Neural cell (in vitro differentiated cells): Measurements from ENCODE around the gene OLFM3. TPM values are rescaled to one million over a fixed set of nuclear protein-coding genes. Genes with fewer than 3 reads are reported as not detected.

Source experiments
- H2AFZ ChIP-seq: fragments of 200-600, 300-800 bp; sonication (generic), shearing (Covaris generic); 2 replicates; pipeline ENCODE4 v1.6.0; 2014; ENCODE audit warnings: low read depth, mild to moderate bottlenecking, antibody characterized with exemption, low read length, moderate library complexity
- H3F3A ChIP-seq: fragments of 200-600 bp; shearing (Covaris generic); 2 replicates; pipeline ENCODE4 v1.6.1; 2016; ENCODE audit warnings: mild to moderate bottlenecking, moderate library complexity, mixed read lengths, antibody characterized with exemption, low read length; ENCODE audit not compliant: insufficient read depth, poor library complexity, severe bottlenecking
- H3K27ac ChIP-seq: fragments of 200-600, 300-800 bp; sonication (generic), shearing (Covaris generic); 2 replicates; pipeline ENCODE4 v1.5.1; 2014; ENCODE audit warnings: mild to moderate bottlenecking, low read length, moderate library complexity
- H3K27me3 ChIP-seq: fragments of 300-800, 200-600 bp; sonication (generic), shearing (Covaris generic); 2 replicates; pipeline ENCODE4 v1.6.0; 2014; ENCODE audit warnings: mild to moderate bottlenecking, low read depth, low read length, moderate library complexity; ENCODE audit not compliant: insufficient read depth
- H3K36me3 ChIP-seq: fragments of 300-800, 200-600 bp; sonication (generic), shearing (Covaris generic); 2 replicates; pipeline ENCODE4 v1.5.1; 2014; ENCODE audit warnings: mild to moderate bottlenecking, antibody characterized with exemption, low read length, moderate library complexity; ENCODE audit not compliant: insufficient read depth
- H3K4me2 ChIP-seq: fragments of 300-800, 200-600 bp; sonication (generic), shearing (Covaris generic); 2 replicates; pipeline ENCODE4 v1.6.0; 2014; ENCODE audit warnings: mild to moderate bottlenecking, low read length
- H3K4me3 ChIP-seq: fragments of 300-800, 200-600 bp; sonication (generic), shearing (Covaris generic); 2 replicates; pipeline ENCODE4 v1.5.1; 2014; ENCODE audit warnings: mild to moderate bottlenecking, low read length, moderate library complexity
- H3K79me2 ChIP-seq: fragments of 200-600 bp; shearing (Covaris generic); replicated peaks from 2 replicates; pipeline ENCODE4 v1.6.0; 2014; ENCODE audit warnings: mild to moderate bottlenecking, low read length, moderate library complexity; ENCODE audit not compliant: insufficient read depth
- H3K9ac ChIP-seq: fragments of 300-800, 200-600 bp; sonication (generic), shearing (Covaris generic); 2 replicates; pipeline ENCODE4 v1.6.1; 2016; ENCODE audit warnings: mild to moderate bottlenecking, low read length, mixed read lengths
- H3K9me2 ChIP-seq: fragments of 200-600 bp; shearing (Covaris generic); 2 replicates; pipeline ENCODE4 v1.6.1; 2016; ENCODE audit warnings: mild to moderate bottlenecking, low read length, mixed read lengths; ENCODE audit not compliant: insufficient read depth
- H3K9me3 ChIP-seq: fragments of 200-600, 300-800 bp; sonication (generic), shearing (Covaris generic); 2 replicates; pipeline ENCODE4 v1.6.1; 2016; ENCODE audit warnings: mild to moderate bottlenecking, mixed run types, low read length, moderate library complexity, mixed read lengths
- H4K20me1 ChIP-seq: fragments of 200-600 bp; shearing (Covaris generic); 2 replicates; pipeline ENCODE4 v1.6.1; 2016; ENCODE audit warnings: mild to moderate bottlenecking, mixed run types; ENCODE audit not compliant: insufficient read depth
- EP300 ChIP-seq: fragments of 450-650 bp; conservative IDR thresholded peaks from 2 replicates; pipeline ENCODE4 v1.6.1; 2014; ENCODE audit warnings: antibody characterized with exemption, mild to moderate bottlenecking, moderate library complexity; ENCODE audit not compliant: poor library complexity, severe bottlenecking
- EZH2 ChIP-seq: fragments of 200-600, 300-800 bp; shearing (Covaris generic), sonication (generic); IDR thresholded peaks from 2 replicates; pipeline ENCODE4 v1.6.1; 2014; ENCODE audit warnings: antibody characterized with exemption, low read length, borderline replicate concordance, mild to moderate bottlenecking; ENCODE audit not compliant: insufficient read depth, poor library complexity, severe bottlenecking
- MXI1 ChIP-seq: fragments of 450-650 bp; conservative IDR thresholded peaks from 2 replicates; pipeline ENCODE4 v1.6.1; 2014; ENCODE audit warnings: antibody characterized with exemption, mild to moderate bottlenecking; ENCODE audit not compliant: poor library complexity, severe bottlenecking
- POLR2AphosphoS5 ChIP-seq: IDR thresholded peaks from 2 replicates; pipeline ENCODE4 v1.6.1; 2012
- RAD21 ChIP-seq: fragments of 450-650 bp; conservative IDR thresholded peaks from 2 replicates; pipeline ENCODE4 v1.6.1; 2014; ENCODE audit warnings: antibody characterized with exemption, mild to moderate bottlenecking, moderate library complexity
- SMC3 ChIP-seq: fragments of 450-650 bp; conservative IDR thresholded peaks from 2 replicates; pipeline ENCODE4 v1.6.1; 2014; ENCODE audit warnings: antibody characterized with exemption, mild to moderate bottlenecking, moderate library complexity; ENCODE audit not compliant: poor library complexity
- TAF1 ChIP-seq: IDR thresholded peaks from 2 replicates; pipeline ENCODE4 v1.6.1; 2012; ENCODE audit warnings: low read depth
- polyA plus RNA-seq: library from polyadenylated mRNA; depleted of rRNA; stranded (reverse); fragments of >200 nt; gene quantifications from 2 replicates; pipeline ENCODE4 v1.2.3, GENCODE V29; 2014
- TF ChIP-seq, protein P1 (sequence below): IDR thresholded peaks from 2 replicates; pipeline ENCODE4 v1.6.1; 2012; ENCODE audit warnings: borderline replicate concordance
- TF ChIP-seq, protein P2 (sequence below): fragments of 450-650 bp; IDR thresholded peaks from 2 replicates; pipeline ENCODE4 v1.5.1; 2014; ENCODE audit warnings: antibody characterized with exemption, mild to moderate bottlenecking, moderate library complexity; ENCODE audit not compliant: poor library complexity, severe bottlenecking

The OLFM3 gene
- polyA plus RNA-seq, 1 donor from 2014 or later, result 7.9 TPM

DNA sequence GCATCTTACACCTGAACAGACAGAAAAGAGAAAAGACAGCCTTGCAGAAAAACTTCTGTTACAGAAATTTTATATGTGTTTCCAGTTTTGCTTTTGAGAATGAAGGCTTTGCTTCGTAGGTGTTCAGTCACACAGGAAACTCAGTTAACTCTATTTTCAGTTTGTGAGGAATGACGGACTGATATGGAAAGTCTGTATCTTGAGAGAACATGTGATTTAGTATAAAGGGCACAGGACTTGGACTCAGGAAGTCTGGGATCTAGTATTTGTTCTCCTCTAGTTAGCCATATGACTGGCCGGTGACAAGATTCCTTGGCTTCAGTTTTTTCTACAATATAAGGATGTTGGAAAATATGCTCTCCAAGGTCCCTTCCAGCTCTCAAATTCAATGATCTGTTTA is 149.1 kb downstream of the OLFM3 start:
- no peak overlapping the region for H3K4me3 ChIP-seq
- no peaks in the 10 kb centered on the region for H3K9me2 ChIP-seq
- H3K27me3 ChIP-seq, result peaks cover 4% of the 10 kb centered on the region
- no peak overlapping the region for H3K9ac ChIP-seq
- TF ChIP-seq, protein P1, sequence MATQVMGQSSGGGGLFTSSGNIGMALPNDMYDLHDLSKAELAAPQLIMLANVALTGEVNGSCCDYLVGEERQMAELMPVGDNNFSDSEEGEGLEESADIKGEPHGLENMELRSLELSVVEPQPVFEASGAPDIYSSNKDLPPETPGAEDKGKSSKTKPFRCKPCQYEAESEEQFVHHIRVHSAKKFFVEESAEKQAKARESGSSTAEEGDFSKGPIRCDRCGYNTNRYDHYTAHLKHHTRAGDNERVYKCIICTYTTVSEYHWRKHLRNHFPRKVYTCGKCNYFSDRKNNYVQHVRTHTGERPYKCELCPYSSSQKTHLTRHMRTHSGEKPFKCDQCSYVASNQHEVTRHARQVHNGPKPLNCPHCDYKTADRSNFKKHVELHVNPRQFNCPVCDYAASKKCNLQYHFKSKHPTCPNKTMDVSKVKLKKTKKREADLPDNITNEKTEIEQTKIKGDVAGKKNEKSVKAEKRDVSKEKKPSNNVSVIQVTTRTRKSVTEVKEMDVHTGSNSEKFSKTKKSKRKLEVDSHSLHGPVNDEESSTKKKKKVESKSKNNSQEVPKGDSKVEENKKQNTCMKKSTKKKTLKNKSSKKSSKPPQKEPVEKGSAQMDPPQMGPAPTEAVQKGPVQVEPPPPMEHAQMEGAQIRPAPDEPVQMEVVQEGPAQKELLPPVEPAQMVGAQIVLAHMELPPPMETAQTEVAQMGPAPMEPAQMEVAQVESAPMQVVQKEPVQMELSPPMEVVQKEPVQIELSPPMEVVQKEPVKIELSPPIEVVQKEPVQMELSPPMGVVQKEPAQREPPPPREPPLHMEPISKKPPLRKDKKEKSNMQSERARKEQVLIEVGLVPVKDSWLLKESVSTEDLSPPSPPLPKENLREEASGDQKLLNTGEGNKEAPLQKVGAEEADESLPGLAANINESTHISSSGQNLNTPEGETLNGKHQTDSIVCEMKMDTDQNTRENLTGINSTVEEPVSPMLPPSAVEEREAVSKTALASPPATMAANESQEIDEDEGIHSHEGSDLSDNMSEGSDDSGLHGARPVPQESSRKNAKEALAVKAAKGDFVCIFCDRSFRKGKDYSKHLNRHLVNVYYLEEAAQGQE, result no peak
- no peak for TF ChIP-seq EP300
- TF ChIP-seq POLR2AphosphoS5, result no peak
- no peak for TF ChIP-seq TAF1
- no peak for TF ChIP-seq MXI1
- TF ChIP-seq, protein P2, sequence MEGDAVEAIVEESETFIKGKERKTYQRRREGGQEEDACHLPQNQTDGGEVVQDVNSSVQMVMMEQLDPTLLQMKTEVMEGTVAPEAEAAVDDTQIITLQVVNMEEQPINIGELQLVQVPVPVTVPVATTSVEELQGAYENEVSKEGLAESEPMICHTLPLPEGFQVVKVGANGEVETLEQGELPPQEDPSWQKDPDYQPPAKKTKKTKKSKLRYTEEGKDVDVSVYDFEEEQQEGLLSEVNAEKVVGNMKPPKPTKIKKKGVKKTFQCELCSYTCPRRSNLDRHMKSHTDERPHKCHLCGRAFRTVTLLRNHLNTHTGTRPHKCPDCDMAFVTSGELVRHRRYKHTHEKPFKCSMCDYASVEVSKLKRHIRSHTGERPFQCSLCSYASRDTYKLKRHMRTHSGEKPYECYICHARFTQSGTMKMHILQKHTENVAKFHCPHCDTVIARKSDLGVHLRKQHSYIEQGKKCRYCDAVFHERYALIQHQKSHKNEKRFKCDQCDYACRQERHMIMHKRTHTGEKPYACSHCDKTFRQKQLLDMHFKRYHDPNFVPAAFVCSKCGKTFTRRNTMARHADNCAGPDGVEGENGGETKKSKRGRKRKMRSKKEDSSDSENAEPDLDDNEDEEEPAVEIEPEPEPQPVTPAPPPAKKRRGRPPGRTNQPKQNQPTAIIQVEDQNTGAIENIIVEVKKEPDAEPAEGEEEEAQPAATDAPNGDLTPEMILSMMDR, result no peak
- no peak for TF ChIP-seq EZH2
- TF ChIP-seq SMC3, result no peak
- TF ChIP-seq RAD21, result no peak
- no peak overlapping the region for H2AFZ ChIP-seq
- no peaks in the 10 kb centered on the region for H3F3A ChIP-seq
- H3K36me3 ChIP-seq, result no peaks in the 10 kb centered on the region
- no peaks in the 10 kb centered on the region for H4K20me1 ChIP-seq
- H3K79me2 ChIP-seq, result no peaks in the 10 kb centered on the region
- no peak overlapping the region for H3K27ac ChIP-seq
- no peaks in the 10 kb centered on the region for H3K9me3 ChIP-seq
- no peak overlapping the region for H3K4me2 ChIP-seq

DNA sequence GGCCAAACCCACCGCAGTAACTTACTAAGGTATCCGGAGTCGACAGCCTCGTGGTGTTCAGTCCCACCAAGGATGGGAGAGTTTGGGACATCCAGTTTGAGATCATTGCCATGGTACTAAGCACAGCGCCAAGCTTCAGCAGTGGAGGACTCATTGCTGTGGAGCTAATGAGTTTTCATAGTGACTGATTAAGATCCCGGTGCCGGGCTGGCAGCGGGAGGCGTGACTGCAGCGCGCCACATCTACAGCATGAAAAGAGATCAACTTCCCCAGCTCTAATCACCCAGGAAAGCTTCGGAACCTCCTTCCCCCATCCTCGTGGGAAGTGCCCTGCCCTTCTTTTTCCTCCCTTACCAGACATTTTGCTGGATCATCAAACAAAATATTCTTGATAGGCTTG is 149.9 kb downstream of the OLFM3 start:
- H4K20me1 ChIP-seq, result no peaks in the 10 kb centered on the region
- H3K36me3 ChIP-seq, result no peaks in the 10 kb centered on the region
- H3K79me2 ChIP-seq, result no peaks in the 10 kb centered on the region
- H2AFZ ChIP-seq, result no peak overlapping the region
- no peak overlapping the region for H3K27ac ChIP-seq
- no peak overlapping the region for H3K9ac ChIP-seq
- no peaks in the 10 kb centered on the region for H3F3A ChIP-seq
- peak overlapping the region; percentile 17 for H3K4me3 ChIP-seq
- H3K4me2 ChIP-seq, result no peak overlapping the region
- H3K27me3 ChIP-seq, result peaks cover 4% of the 10 kb centered on the region
- no peaks in the 10 kb centered on the region for H3K9me2 ChIP-seq
- TF ChIP-seq, protein P2, result no peak
- TF ChIP-seq EZH2, result no peak
- TF ChIP-seq TAF1, result no peak
- TF ChIP-seq, protein P1, result no peak
- no peak for TF ChIP-seq RAD21
- no peak for TF ChIP-seq POLR2AphosphoS5
- no peak for TF ChIP-seq EP300
- TF ChIP-seq SMC3, result no peak
- TF ChIP-seq MXI1, result no peak
- no peaks in the 10 kb centered on the region for H3K9me3 ChIP-seq
